ENCODE data around the gene TSPAN3.

GRCh38 chr15:77032052-77032646 lies 38.8 kb downstream of the TSPAN3 start:
- TF ChIP-seq, protein P1, sequence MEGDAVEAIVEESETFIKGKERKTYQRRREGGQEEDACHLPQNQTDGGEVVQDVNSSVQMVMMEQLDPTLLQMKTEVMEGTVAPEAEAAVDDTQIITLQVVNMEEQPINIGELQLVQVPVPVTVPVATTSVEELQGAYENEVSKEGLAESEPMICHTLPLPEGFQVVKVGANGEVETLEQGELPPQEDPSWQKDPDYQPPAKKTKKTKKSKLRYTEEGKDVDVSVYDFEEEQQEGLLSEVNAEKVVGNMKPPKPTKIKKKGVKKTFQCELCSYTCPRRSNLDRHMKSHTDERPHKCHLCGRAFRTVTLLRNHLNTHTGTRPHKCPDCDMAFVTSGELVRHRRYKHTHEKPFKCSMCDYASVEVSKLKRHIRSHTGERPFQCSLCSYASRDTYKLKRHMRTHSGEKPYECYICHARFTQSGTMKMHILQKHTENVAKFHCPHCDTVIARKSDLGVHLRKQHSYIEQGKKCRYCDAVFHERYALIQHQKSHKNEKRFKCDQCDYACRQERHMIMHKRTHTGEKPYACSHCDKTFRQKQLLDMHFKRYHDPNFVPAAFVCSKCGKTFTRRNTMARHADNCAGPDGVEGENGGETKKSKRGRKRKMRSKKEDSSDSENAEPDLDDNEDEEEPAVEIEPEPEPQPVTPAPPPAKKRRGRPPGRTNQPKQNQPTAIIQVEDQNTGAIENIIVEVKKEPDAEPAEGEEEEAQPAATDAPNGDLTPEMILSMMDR (IDR thresholded peaks at IDR 0.05): no peak
- no peak for TF ChIP-seq POLR2A (IDR thresholded peaks at IDR 0.05)
